Prostate gland (tissue), 2 donors: ENCODE data around the gene RIMBP2.

Source experiments
- POLR2A ChIP-seq: fragments of 450-650 bp; IDR thresholded peaks from one replicate; pipeline ENCODE4 v1.6.1; 2016; ENCODE audit warnings: antibody characterized with exemption, mild to moderate bottlenecking
- POLR2AphosphoS5 ChIP-seq: sonication (generic); formaldehyde crosslinking; IDR thresholded peaks from one replicate; pipeline ENCODE4 v1.6.1; 2017; ENCODE audit warnings: antibody characterized with exemption
- TF ChIP-seq, protein P1 (sequence below), 4 experiments: fragments of 200-600 bp in 2 of 4; fragments of 450-650 bp in 2 of 4; sonication (generic) in 2 of 4; IDR thresholded peaks; 1 replicate in 3 of 4; 2 replicates in 1 of 4; pipeline ENCODE4 v1.5.1; 2016 to 2019; ENCODE audit warnings: antibody characterized with exemption in 4 of 4, mild to moderate bottlenecking in 2 of 4, moderate library complexity in 2 of 4

DNA sequence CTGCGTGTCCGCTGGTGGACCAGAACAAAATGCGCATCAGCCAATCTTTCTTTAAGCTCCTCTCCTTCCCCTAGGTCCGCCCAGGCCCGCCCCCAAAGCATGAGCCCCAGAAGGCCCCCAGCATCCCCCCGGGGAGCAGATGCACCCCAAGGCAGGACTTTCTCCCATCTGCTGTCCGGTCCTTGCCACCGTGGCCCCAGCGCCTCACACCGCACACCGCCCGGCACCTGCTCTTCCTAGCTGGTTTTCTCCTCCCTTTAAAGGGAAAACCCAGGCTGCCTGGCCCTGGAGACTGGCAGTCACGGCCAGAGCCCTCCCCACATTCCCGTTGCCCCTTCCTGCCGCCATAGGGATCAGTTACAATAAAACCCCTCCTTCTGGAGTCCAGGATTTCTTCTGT is 30.2 kb downstream of the RIMBP2 start:
- TF ChIP-seq, protein P1, sequence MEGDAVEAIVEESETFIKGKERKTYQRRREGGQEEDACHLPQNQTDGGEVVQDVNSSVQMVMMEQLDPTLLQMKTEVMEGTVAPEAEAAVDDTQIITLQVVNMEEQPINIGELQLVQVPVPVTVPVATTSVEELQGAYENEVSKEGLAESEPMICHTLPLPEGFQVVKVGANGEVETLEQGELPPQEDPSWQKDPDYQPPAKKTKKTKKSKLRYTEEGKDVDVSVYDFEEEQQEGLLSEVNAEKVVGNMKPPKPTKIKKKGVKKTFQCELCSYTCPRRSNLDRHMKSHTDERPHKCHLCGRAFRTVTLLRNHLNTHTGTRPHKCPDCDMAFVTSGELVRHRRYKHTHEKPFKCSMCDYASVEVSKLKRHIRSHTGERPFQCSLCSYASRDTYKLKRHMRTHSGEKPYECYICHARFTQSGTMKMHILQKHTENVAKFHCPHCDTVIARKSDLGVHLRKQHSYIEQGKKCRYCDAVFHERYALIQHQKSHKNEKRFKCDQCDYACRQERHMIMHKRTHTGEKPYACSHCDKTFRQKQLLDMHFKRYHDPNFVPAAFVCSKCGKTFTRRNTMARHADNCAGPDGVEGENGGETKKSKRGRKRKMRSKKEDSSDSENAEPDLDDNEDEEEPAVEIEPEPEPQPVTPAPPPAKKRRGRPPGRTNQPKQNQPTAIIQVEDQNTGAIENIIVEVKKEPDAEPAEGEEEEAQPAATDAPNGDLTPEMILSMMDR (IDR thresholded peaks at IDR 0.05), result no peak
- TF ChIP-seq POLR2AphosphoS5 (no peak), POLR2A (no peak)
